WI38 (cell line): ENCODE results near the gene ANXA9.

Source experiments
- H3K4me3 ChIP-seq: 2 replicates; pipeline ENCODE4 v1.5.1; 2011; ENCODE audit warnings: low read depth, mild to moderate bottlenecking, control low read depth, low read length
- TF ChIP-seq, protein P1 (sequence below): IDR thresholded peaks from 2 replicates; pipeline ENCODE4 v1.5.1; 2012; ENCODE audit warnings: low read depth, mild to moderate bottlenecking, control low read depth, low read length

The ANXA9 gene

DNA sequence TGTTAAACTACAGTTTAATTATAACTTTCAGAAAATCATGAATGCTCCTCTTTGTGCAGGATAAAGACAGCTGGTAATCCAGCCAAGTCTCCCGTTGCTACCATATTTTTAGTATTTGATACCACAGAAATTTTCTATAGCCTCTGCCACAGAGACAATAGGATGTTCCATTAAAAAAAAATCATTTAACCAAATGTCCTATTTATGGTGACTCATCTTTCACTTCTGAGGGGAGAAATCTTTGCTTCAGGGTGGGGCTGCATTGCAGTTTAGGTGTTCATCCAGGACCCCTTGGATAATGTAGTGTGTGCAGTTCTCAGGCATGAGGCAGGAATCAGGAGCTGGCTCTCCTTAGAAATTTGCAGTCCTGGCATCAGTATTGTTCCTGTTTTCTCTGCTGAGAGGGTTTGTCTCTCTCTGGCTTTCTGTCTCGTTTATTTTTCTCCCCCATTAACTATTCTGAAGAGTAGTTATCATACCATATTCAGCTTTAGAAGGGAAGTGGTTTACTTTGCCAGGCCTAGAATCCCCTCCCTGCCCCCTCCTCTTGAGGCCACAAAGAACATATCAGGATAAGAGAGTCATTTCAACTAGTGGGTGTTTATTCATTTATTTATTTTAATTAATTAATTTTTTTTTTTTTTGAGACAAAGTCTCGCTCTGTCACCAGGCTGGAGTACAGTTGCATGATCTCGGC, 29.2 kb downstream of the ANXA9 start:
- TF ChIP-seq, protein P1, sequence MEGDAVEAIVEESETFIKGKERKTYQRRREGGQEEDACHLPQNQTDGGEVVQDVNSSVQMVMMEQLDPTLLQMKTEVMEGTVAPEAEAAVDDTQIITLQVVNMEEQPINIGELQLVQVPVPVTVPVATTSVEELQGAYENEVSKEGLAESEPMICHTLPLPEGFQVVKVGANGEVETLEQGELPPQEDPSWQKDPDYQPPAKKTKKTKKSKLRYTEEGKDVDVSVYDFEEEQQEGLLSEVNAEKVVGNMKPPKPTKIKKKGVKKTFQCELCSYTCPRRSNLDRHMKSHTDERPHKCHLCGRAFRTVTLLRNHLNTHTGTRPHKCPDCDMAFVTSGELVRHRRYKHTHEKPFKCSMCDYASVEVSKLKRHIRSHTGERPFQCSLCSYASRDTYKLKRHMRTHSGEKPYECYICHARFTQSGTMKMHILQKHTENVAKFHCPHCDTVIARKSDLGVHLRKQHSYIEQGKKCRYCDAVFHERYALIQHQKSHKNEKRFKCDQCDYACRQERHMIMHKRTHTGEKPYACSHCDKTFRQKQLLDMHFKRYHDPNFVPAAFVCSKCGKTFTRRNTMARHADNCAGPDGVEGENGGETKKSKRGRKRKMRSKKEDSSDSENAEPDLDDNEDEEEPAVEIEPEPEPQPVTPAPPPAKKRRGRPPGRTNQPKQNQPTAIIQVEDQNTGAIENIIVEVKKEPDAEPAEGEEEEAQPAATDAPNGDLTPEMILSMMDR: no peak
- no peak overlapping the region for H3K4me3 ChIP-seq

DNA sequence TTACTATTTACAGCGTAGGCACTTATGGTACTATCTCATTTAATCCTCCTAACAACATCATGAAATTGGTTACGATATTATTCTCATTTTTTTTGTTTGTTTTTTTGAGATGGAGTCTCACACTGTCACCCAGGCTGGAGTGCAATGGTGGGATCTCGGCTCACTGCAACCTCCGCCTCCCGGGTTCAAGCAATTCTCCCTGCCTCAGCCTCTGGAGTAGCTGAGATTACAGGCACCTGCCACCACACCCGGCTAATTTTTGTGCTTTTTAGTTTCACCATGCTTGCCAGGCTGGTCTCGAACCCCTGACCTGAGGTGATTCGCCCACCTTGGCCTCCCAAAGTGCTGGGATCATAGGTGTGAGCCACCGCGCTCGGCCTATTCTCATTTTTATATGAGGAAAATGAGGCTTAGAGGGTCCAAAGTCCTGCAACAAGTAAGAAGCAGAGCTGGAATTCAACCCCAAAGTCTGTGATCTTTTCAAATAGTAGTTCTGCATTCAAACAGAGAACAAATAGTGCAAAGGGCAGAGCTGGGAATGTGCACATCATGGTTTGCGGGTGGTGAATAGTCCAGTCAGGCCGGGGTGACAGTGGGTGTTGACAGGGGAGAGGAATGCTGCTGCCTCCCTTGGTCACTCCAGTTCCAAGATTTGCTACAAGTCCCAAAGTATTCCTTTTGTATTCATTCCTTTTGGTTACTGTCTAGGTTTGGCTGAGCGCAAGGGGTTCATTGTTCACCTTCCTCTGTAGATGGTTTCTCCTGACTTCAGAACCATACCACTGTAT, 30.8 kb downstream of the ANXA9 start:
- TF ChIP-seq, protein P1: no peak
- H3K4me3 ChIP-seq: no peak overlapping the region

- no peak overlapping the region for H3K4me3 ChIP-seq
- TF ChIP-seq, protein P1: no peak
Measured at GRCh38 chr1:151013518-151013917, 31.4 kb downstream of the ANXA9 start.

- H3K4me3 ChIP-seq: no peak overlapping the region
- TF ChIP-seq, protein P1: peak; percentile 88
Measured at GRCh38 chr1:151024540-151025146, 42.6 kb downstream of the ANXA9 start.

GRCh38 chr1:151026460-151026859, 44.4 kb downstream of the ANXA9 start:
- H3K4me3 ChIP-seq: no peak overlapping the region

GRCh38 chr1:151032164-151032563, 50.1 kb downstream of the ANXA9 start:
- TF ChIP-seq, protein P1: no peak
- no peak overlapping the region for H3K4me3 ChIP-seq

More at GRCh38 chr1:151026460-151026859, 44.4 kb downstream of the ANXA9 start:
- TF ChIP-seq, protein P1: no peak

- H3K4me3 ChIP-seq: no peak overlapping the region
- TF ChIP-seq, protein P1: no peak
Measured at GRCh38 chr1:151035167-151035566, 53.1 kb downstream of the ANXA9 start.
